SKM-1 (cell line): ENCODE measurements around the gene PRELP.

ENCODE experiments used
- DNase-seq: peaks from one replicate; lab custom pipeline; 2025; ENCODE audit not compliant: unreplicated experiment; lab: John Stamatoyannopoulos, UW

The PRELP gene

GRCh38 chr1:203477748-203478147 is 2.1 kb downstream of the PRELP start:
- no peak for DNase-seq

GRCh38 chr1:203478231-203478630 is 2.6 kb downstream of the PRELP start:
- DNase-seq: no peak

- DNase-seq: no peak
These were observed 3.4 kb downstream of the PRELP start for GRCh38 chr1:203478986-203479385.

- DNase-seq: no peak
These were observed 4.0 kb downstream of the PRELP start for GRCh38 chr1:203479646-203480045.

- DNase-seq: no peak
These were observed 4.5 kb downstream of the PRELP start for GRCh38 chr1:203480084-203480483.

GRCh38 chr1:203480525-203481084 is 5.0 kb downstream of the PRELP start:
- DNase-seq: no peak

GRCh38 chr1:203481196-203481595 is 5.6 kb downstream of the PRELP start:
- DNase-seq: no peak

- no peak for DNase-seq
These were observed 11.2 kb downstream of the PRELP start for GRCh38 chr1:203486618-203487370.

GRCh38 chr1:203488539-203488938 is 12.9 kb downstream of the PRELP start:
- no peak for DNase-seq

GRCh38 chr1:203490607-203491006 is 15.0 kb downstream of the PRELP start:
- DNase-seq: no peak

- DNase-seq: no peak
These were observed 16.1 kb downstream of the PRELP start for GRCh38 chr1:203491664-203492063.

- DNase-seq: no peak
These were observed 16.6 kb downstream of the PRELP start for GRCh38 chr1:203492082-203492747.

GRCh38 chr1:203492748-203493130 is 17.1 kb downstream of the PRELP start:
- DNase-seq: no peak

- no peak for DNase-seq
These were observed 18.3 kb downstream of the PRELP start, which contains the start of gene OPTC for GRCh38 chr1:203493901-203494300. Gene OPTC, plus strand, starts transcription at chr1:203494153. Its CDS starts 1,853 bp downstream, at chr1:203496006.

- DNase-seq: no peak
These were observed 20.2 kb downstream of the PRELP start for GRCh38 chr1:203495845-203496244.

- DNase-seq: no peak
These were observed 21.7 kb downstream of the PRELP start for GRCh38 chr1:203497269-203497777.

GRCh38 chr1:203499643-203500278 is 24.2 kb downstream of the PRELP start:
- no peak for DNase-seq

GRCh38 chr1:203500279-203500678 is 24.7 kb downstream of the PRELP start:
- DNase-seq: no peak

GRCh38 chr1:203503836-203504235 is 28.2 kb downstream of the PRELP start:
- DNase-seq: no peak

GRCh38 chr1:203504400-203505250 is 29.0 kb downstream of the PRELP start:
- DNase-seq: peak; percentile 83
